GM10266 (cell line): ENCODE data around the gene PANK4.
A peak's percentile ranks its signal among the peaks of the same experiment; 100 is the strongest.

ENCODE experiments used
- DNase-seq: peaks from one replicate; pipeline ENCODE4 v3.0.0; 2012; ENCODE audit errors: extremely low spot score
- TF ChIP-seq, protein P1 (sequence below): IDR thresholded peaks from 2 replicates; pipeline ENCODE4 v1.5.1; 2012; ENCODE audit warnings: mild to moderate bottlenecking, low read depth; ENCODE audit not compliant: control insufficient read depth, insufficient read depth; ENCODE audit errors: missing control alignments

Gene PANK4

DNA sequence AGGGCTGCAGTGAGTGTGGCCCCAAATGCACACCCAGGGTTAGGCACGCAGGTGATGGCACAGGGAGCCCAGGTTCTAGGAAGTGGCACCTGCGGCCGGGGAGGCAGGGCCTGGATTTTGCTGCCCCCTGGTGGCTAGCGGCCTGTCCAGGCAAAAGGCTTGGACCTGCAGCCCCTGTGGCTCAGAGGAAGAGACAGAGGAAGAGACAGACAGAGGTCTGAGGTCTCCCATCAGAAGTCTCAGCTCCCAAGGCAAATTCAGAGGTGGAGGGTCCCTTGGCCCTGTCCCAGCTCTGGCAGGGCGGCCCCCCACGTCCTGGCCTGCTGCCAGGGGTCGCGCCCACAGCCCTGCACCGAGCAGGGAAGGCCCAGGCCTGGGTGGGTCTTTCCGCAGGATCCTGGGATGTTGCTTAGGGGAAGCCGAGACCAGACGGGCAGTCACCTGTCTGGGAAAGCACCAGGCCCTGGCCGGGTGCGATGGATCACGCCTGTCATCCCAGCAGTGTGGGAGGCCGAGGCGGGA is 21.7 kb upstream of the PANK4 start:
- TF ChIP-seq, protein P1, sequence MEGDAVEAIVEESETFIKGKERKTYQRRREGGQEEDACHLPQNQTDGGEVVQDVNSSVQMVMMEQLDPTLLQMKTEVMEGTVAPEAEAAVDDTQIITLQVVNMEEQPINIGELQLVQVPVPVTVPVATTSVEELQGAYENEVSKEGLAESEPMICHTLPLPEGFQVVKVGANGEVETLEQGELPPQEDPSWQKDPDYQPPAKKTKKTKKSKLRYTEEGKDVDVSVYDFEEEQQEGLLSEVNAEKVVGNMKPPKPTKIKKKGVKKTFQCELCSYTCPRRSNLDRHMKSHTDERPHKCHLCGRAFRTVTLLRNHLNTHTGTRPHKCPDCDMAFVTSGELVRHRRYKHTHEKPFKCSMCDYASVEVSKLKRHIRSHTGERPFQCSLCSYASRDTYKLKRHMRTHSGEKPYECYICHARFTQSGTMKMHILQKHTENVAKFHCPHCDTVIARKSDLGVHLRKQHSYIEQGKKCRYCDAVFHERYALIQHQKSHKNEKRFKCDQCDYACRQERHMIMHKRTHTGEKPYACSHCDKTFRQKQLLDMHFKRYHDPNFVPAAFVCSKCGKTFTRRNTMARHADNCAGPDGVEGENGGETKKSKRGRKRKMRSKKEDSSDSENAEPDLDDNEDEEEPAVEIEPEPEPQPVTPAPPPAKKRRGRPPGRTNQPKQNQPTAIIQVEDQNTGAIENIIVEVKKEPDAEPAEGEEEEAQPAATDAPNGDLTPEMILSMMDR: peak; percentile 89
- DNase-seq: peak; percentile 76

GRCh38 chr1:2547210-2548067 is 21.0 kb upstream of the PANK4 start:
- DNase-seq: peak; percentile 79
- TF ChIP-seq, protein P1: no peak

DNA sequence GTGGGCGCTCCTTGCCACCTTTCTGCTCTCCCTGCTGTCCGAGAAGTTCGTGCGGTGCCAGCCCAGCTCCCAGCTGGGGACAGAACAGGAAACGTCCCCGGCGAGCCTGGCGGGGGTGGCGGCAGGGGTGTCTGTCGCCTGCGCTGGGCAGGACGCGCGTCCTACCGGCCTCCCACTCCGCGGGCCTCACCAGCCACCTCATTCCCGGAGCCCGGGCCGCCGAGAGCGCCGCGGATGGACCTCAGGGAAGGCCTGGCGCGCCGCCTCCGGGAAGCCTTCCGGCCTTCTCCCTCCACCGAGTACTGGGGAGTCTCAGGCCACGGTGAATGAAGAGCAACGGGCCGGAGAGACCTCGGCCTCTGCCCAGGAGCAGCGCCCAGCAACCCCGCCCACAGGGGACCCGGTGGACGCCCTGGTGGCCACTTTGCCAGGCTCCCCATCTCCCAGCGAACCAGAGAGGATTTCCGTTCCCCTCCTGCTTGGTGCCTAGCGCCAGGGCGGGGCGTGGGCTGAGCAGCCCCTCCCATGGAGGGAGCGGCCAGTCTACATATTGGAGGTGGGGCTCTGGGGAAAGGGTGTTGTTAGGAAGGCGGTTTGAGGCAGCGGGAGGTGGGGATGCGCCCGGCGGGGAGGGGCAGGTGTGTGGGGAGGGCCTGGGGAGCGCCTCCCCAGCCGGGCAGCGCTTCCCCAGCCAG is 20.3 kb upstream of the PANK4 start:
- DNase-seq: peak; percentile 93
- TF ChIP-seq, protein P1: peak; percentile 7

DNA sequence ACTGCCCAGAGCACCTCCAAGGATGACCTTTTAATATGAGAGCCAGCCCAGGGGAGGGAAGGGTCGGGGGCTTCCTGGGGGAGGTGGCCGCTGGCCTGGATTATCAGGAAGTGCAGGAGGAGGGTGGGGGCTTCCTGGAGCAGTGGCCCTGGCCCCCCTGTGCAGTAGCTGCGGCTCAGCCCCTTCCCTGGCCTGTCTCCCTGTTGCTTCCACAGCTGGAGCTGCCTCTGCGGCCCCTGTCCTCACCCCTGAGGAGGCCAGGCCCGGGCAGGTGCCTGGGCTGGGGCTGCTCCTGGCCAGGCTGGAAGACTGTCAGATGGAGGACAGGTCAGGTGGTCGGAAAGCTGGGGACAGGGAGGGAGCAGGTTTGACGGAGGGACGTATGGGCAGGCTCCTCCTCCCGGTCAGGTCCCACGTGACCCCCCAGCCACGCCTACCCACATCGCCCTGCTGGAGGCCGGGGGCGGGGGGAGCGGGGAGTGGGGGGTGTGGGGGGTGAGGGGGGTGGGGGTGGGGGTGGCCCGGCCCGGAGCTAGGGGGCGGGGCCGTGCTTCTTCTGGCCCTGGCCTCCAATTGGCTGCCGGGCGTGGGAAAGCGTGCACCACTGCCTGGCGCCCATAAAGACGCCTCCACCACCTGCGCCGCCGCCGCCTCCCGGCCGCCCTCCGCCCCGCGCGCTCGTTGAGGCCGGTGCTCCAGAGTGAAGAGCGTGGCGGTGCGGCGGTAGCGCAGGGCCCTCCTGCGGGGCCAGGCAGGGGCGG is 19.5 kb upstream of the PANK4 start:
- peak; percentile 98 for DNase-seq
- TF ChIP-seq, protein P1: no peak

- TF ChIP-seq, protein P1: no peak
- no peak for DNase-seq
Observed at GRCh38 chr1:2544875-2545640, 18.7 kb upstream of the PANK4 start.

- no peak for DNase-seq
- TF ChIP-seq, protein P1: no peak
Observed at GRCh38 chr1:2544093-2544874, 17.9 kb upstream of the PANK4 start.
